ENCODE measurements around the gene PARP12. TPM values are rescaled to one million over a fixed set of nuclear protein-coding genes. Genes with fewer than 3 reads are reported as not detected.

The PARP12 gene
- total and polyA plus RNA-seq, 2 of the 8 experiments (the other 6 are each of a cell fraction or from before 2014, with no cell fraction given): 9.0 to 21.5 TPM

DNA sequence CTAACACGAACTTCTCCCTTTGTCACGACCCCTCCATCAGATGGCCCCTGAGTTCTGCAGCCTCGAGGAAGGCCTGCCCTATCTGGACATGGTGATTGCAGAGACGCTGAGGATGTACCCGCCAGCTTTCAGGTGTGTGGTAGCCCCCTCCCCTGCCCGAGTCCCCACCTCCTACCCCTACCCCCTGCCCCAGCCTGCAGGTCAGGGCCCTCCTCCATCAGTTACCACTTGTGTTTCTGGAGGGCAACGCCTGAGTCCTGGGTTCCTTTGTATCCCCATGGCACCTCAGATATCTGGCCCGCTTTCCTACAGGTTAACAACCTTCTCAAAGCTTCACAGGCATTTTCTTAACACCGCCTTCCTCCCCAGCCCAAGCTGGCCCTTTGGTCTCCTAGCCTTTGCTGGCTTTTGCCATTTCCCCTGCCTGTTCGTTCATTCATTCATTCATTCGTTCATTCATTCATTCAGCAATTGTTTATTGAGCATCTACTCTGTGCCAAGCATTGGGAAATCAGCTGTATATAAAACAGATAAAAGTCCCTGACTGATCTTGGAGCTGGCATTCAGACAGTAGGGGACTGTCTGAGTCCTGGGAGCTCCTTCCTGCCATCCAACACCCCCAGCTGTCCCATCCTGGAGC lies 55.6 kb downstream of the PARP12 start (continued):
- no peak for TF ChIP-seq TEAD4 (IDR thresholded peaks at IDR 0.05; ENCODE audit: low read depth, low read length)

Measured in H1 (cell line).